C4-2B (cell line): ENCODE results near the gene KMT2B.

Source experiments
- CTCF ChIP-seq: fragments of 450-650 bp; conservative IDR thresholded peaks from 2 replicates; pipeline ENCODE4 v1.5.1; 2017; ENCODE audit warnings: mild to moderate bottlenecking
- ZFX ChIP-seq: fragments of 450-650 bp; IDR thresholded peaks from 2 replicates; pipeline ENCODE4 v1.6.1; 2017

- TF ChIP-seq CTCF (no peak), ZFX (peak; percentile 51; the same call in 1 of the 2 replicates)
These were observed 57.7 kb downstream of the KMT2B start, which contains the start of gene ARHGAP33 for GRCh38 chr19:35775298-35776101.
